ENCODE results near the gene CBFA2T3.

DNA sequence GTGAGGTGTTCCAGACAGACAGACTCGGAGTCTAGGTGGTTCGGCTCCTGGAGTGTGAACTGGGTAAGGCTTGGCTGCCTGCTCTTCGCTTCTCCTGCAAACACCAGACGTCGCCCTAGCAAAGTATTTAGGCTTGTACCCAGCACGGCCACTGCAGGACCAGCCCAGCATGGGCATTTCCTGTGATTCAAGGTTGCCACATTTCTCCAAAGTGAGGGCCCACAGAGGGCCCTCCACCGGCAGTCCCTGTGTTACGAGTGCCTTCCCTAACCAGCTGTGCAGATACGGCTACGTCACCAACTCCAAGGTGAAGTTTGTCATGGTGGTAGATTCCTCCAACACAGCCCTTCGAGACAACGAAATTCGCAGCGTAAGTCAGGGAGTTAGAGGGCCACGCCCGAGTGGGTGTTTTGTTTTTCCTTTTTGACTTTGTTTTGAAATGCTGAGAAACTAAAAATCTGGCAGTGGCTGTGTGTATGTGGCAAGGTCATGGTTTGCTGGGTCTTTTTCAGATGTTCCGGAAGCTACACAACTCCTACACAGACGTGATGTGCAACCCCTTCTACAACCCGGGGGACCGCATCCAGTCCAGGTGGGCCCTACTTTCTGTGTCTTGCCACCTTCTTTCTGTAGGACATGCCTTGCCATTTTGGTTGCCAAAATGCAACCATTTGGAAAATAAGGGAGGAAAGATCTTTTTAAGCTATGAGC, 117.5 kb downstream of the CBFA2T3 start:
- TF ChIP-seq, protein P1, sequence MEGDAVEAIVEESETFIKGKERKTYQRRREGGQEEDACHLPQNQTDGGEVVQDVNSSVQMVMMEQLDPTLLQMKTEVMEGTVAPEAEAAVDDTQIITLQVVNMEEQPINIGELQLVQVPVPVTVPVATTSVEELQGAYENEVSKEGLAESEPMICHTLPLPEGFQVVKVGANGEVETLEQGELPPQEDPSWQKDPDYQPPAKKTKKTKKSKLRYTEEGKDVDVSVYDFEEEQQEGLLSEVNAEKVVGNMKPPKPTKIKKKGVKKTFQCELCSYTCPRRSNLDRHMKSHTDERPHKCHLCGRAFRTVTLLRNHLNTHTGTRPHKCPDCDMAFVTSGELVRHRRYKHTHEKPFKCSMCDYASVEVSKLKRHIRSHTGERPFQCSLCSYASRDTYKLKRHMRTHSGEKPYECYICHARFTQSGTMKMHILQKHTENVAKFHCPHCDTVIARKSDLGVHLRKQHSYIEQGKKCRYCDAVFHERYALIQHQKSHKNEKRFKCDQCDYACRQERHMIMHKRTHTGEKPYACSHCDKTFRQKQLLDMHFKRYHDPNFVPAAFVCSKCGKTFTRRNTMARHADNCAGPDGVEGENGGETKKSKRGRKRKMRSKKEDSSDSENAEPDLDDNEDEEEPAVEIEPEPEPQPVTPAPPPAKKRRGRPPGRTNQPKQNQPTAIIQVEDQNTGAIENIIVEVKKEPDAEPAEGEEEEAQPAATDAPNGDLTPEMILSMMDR (IDR thresholded peaks at IDR 0.05 in 4 of 5, conservative IDR thresholded peaks at IDR 0.05 in 1 of 5), result no peak
- no peak for TF ChIP-seq POLR2A (IDR thresholded peaks at IDR 0.05)
